Fibroblast of lung (primary cell): ENCODE results near the gene STPG1.

Experiments used
- CTCF ChIP-seq, 2 donors: IDR thresholded peaks in 1 of 2; conservative IDR thresholded peaks in 1 of 2; 1 replicate in 1 of 2; 2 replicates in 1 of 2; pipeline ENCODE4 v1.5.1; 2011 to 2012; ENCODE audit warnings: low read length in 2 of 2, control low read depth in 1 of 2, inconsistent platforms in 1 of 2, low read depth in 1 of 2, mild to moderate bottlenecking in 1 of 2
- EZH2 ChIP-seq: IDR thresholded peaks from 2 replicates; pipeline ENCODE4 v1.5.1; 2012; ENCODE audit warnings: low read length, control low read depth, mild to moderate bottlenecking; ENCODE audit errors: missing control alignments

GRCh38 chr1:24373044-24373443 lies 40.5 kb downstream of the STPG1 start:
- TF ChIP-seq CTCF (conservative IDR thresholded peaks at IDR 0.05 in 1 of 2, IDR thresholded peaks at IDR 0.05 in 1 of 2; ENCODE audit: low read depth in 1 of 2, low read length in 2 of 2) (no peak), EZH2 (no peak)
